GM13977 (cell line): ENCODE data around the gene RNF151.
A peak's percentile ranks its signal among the peaks of the same experiment; 100 is the strongest.
"Not testable (repeated sequence)": the region's sequence is repeated elsewhere in the genome, so short reads cannot be mapped to it uniquely, and the experiment has no call there.

ENCODE experiments used
- DNase-seq: peaks from one replicate; pipeline ENCODE4 v3.0.0; 2012; ENCODE audit warnings: low spot score
- CTCF ChIP-seq: IDR thresholded peaks from 2 replicates; pipeline ENCODE4 v1.5.1; 2012; ENCODE audit warnings: mild to moderate bottlenecking, control low read depth; ENCODE audit not compliant: insufficient read depth; ENCODE audit errors: extremely low read depth, missing control alignments
- in situ Hi-C: fragments of 300-500 bp; cut with MboI; formaldehyde crosslinking; loops from one replicate; pipeline ENCODE4 v1.12.0; 2022; ENCODE audit warnings: low sequenced_read_pairs, low pct_unique_long_range_greater_than_20kb, mixed read lengths, inconsistent platforms; ENCODE audit not compliant: unreplicated experiment

The RNF151 gene

GRCh38 chr16:2008009-2008526 lies 41.4 kb downstream of the RNF151 start:
- DNase-seq: no peak
- TF ChIP-seq CTCF: no peak
- in situ Hi-C loops: no loop called here

GRCh38 chr16:2008631-2009163 lies 42.0 kb downstream of the RNF151 start:
- in situ Hi-C loops: no loop called here
- DNase-seq: no peak
- TF ChIP-seq CTCF: no peak

- TF ChIP-seq CTCF: no peak
- in situ Hi-C loops: no loop called here
- DNase-seq: no peak
Observed at GRCh38 chr16:2009164-2009711, 42.6 kb downstream of the RNF151 start.

GRCh38 chr16:2009791-2010510 lies 43.3 kb downstream of the RNF151 start, which contains the start of gene ZNF598:
Gene ZNF598 (minus strand): TSS chr16:2009821.
- DNase-seq: peak; percentile 98
- TF ChIP-seq CTCF: no peak
- in situ Hi-C loops: no loop called here

GRCh38 chr16:2011726-2012125 lies 45.1 kb downstream of the RNF151 start:
- DNase-seq, in situ Hi-C loops: not testable (repeated sequence)

- no peak for DNase-seq
- no peak for TF ChIP-seq CTCF
- in situ Hi-C loops: no loop called here
Observed at GRCh38 chr16:2013527-2013926, 46.9 kb downstream of the RNF151 start.
